Fibroblast of pulmonary artery (primary cell): ENCODE results near the gene CST11.
"Not testable (repeated sequence)": the region's sequence is repeated elsewhere in the genome, so short reads cannot be mapped to it uniquely, and the experiment has no call there.

Source experiments
- DNase-seq: peaks from one replicate; pipeline ENCODE4 v3.0.0-alpha.2; 2010; ENCODE audit warnings: low read depth
- H3K4me3 ChIP-seq: replicated peaks from 2 replicates; pipeline ENCODE4 v1.5.1; 2011; ENCODE audit warnings: low read depth, mild to moderate bottlenecking, control low read depth, low read length, moderate library complexity
- CTCF ChIP-seq: IDR thresholded peaks from 2 replicates; pipeline ENCODE4 v1.5.1; 2011; ENCODE audit warnings: mild to moderate bottlenecking, control low read depth, low read length, inconsistent platforms; ENCODE audit errors: missing control alignments

Gene CST11

DNA sequence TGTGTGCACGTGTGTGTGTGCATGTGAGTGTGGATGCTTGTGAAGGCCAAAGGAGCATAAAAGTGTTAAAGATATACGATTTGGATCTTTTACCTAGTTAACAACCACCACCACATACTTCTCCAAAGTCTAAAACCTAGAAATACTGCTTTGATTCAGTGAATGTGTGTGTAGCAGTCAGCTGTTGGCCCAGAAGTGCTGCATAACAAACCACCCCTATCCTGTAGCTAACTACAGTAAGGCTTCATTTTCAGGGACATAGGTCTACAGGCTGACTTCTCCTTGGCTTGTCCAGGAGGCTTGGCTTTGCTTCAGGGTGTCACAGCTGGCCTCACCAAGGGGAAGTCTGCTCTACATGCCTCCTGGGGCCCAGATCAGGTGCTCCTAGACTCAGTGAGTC is 35.8 kb upstream of the CST11 start:
- H3K4me3 ChIP-seq = no peak overlapping the region
- no peak for TF ChIP-seq CTCF
- DNase-seq = no peak

DNA sequence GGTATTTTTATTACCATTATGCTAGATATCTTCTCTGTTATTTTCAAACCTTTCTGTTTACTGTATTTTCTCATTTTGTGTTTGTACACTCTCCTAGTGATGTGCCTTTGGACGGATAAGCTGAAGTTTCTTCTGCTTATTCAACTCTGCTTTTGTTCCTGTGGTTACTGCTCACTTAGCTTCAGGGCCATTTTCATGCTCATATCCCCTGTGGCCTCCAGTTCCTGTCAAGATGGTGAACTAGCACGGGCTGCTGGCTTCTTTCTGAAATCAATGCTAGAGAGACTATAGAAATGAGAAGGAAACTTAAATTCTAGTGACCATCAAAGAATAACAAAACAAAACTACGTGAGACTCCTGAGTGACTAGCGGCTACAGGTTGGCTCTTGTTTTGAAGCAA is 31.4 kb upstream of the CST11 start:
- TF ChIP-seq CTCF = no peak
- DNase-seq = no peak
- no peak overlapping the region for H3K4me3 ChIP-seq

DNA sequence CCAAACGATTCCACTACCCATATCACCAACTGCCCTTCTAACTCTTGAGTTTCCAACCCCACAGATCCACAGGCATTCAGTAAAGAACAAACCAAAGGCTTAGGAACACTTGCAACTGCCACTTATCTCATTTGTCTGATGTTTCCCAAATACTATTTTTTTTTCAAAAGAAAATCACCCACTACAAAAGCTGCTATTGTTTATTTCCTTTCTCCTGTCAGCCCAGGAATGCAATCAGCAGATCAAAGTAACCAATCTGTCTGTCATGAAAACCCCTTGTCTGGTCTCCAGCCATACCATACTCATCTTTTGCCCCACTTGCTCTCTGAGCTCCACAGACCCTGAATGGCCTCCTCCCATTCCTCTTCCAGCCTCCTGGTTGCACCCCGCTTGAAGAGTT is 29.5 kb upstream of the CST11 start:
- no peak for DNase-seq
- no peak overlapping the region for H3K4me3 ChIP-seq
- no peak for TF ChIP-seq CTCF

- DNase-seq = no peak
- H3K4me3 ChIP-seq = no peak overlapping the region
- no peak for TF ChIP-seq CTCF
These were observed 26.4 kb upstream of the CST11 start for GRCh38 chr20:23479043-23479442.

GRCh38 chr20:23477223-23477622 is 24.5 kb upstream of the CST11 start:
- TF ChIP-seq CTCF = no peak
- no peak for DNase-seq

GRCh38 chr20:23476015-23476754 is 23.5 kb upstream of the CST11 start:
- H3K4me3 ChIP-seq = no peak overlapping the region
- no peak for TF ChIP-seq CTCF
- no peak for DNase-seq

More at GRCh38 chr20:23477223-23477622, 24.5 kb upstream of the CST11 start:
- H3K4me3 ChIP-seq = no peak overlapping the region

DNA sequence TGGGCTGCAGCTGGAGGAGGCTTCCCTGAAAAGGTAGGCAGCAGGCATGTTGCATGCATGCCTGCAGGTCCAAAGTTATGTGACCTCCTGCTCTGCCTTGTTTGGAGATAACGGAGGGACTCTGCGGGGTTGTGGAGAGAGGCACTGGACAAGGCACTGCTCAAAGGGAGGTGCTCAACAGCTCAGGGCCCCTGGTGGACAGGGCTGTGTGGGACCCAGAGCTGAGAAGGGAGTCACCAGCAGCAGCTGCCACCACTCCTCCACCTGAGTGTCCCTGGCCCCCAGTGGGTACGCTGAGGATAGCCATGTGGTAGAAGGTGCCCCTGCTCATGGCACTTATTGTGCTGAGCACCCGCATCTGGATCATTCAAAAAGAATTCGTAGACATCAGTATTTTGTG is 22.7 kb upstream of the CST11 start:
- no peak overlapping the region for H3K4me3 ChIP-seq
- no peak for DNase-seq
- TF ChIP-seq CTCF = no peak

- DNase-seq, H3K4me3 ChIP-seq: not testable (repeated sequence)
These were observed 20.6 kb upstream of the CST11 start for GRCh38 chr20:23473293-23473692.

DNA sequence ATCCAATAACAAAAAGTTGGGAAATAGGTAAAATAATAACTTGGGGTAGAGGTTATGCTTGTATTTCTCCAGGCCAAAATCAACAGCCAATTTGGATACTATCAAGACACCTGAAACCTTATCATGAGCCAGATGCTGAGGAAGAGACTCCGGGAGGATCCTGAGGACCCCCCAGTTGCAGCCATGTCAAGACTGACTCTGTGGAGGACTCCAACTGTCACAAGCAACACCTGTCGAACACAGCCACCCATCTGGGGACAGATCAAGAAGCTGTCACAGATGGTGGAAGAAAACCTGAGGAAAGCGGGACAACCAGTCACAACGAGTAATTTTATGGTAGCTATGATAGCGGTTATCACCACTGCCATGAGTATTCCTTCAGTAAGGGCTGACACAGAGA is 19.6 kb upstream of the CST11 start:
- not testable (repeated sequence) for H3K4me3 ChIP-seq, DNase-seq

- not testable (repeated sequence) for DNase-seq
These were observed 14.3 kb upstream of the CST11 start for GRCh38 chr20:23466961-23467360.

More at GRCh38 chr20:23466961-23467360, 14.3 kb upstream of the CST11 start:
- H3K4me3 ChIP-seq = not testable (repeated sequence)
